ENCODE data around the gene FRY. TPM values are rescaled to one million over a fixed set of nuclear protein-coding genes. Genes with fewer than 3 reads are reported as not detected.

FRY gene
- total RNA-seq, 2 donors from 2014 or later, result 122 to 165 TPM

DNA sequence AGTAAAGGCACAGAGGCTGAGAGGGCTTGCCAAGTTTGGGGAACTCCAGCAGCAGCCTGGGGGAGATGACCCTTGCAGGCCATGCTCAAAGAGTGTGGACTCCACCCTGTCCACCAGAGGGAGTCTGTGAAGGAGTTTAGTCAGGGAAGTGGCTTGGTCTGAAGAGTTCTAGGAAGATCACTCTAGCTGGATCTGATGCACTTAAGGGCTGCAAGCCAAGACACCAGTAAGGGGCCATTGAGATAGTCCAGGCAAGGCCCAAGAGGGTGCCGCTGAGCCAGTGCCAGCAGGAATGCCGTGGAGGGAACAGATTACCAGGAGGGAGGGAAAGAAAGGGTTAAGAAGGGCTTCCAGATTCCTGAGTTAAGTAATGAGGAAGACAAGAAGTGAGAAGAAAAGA lies 214.9 kb downstream of the FRY start:
- H3K27ac ChIP-seq, result peak overlapping the region; percentile 13 to 30
- DNase-seq (ENCODE audit: low spot score), result no peak

DNA sequence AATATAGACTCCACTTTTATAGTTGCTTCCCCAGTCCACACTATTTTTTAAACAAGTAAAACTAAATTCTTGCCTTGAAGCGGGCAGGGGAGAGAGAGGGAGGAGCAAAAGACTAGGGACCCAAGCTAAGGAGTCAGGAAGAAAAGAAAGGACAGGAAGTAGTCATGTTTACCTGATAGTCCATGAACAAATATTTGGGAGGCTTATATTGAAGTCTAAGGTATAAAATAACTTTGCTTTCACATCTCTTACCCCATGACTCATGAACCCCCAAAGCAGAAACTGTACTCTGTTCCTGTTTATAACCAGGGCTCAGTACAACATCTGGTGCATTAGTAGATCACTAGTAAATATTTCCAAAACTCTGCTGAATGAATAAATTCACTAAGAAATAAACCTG lies 216.3 kb downstream of the FRY start:
- DNase-seq (ENCODE audit: low spot score) (no peak), ATAC-seq (ENCODE audit: insufficient number of reproducible peaks, low FRiP score, low read depth) (no peak)
- H3K9me3 ChIP-seq, result no peaks in the 10 kb centered on the region
- no peak overlapping the region for H3K4me3 ChIP-seq
- TF ChIP-seq, protein P1, sequence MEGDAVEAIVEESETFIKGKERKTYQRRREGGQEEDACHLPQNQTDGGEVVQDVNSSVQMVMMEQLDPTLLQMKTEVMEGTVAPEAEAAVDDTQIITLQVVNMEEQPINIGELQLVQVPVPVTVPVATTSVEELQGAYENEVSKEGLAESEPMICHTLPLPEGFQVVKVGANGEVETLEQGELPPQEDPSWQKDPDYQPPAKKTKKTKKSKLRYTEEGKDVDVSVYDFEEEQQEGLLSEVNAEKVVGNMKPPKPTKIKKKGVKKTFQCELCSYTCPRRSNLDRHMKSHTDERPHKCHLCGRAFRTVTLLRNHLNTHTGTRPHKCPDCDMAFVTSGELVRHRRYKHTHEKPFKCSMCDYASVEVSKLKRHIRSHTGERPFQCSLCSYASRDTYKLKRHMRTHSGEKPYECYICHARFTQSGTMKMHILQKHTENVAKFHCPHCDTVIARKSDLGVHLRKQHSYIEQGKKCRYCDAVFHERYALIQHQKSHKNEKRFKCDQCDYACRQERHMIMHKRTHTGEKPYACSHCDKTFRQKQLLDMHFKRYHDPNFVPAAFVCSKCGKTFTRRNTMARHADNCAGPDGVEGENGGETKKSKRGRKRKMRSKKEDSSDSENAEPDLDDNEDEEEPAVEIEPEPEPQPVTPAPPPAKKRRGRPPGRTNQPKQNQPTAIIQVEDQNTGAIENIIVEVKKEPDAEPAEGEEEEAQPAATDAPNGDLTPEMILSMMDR (IDR thresholded peaks at IDR 0.05), result no peak
- peak overlapping the region in 1 of 2 donors; percentile 13 for H3K27ac ChIP-seq
- no peaks in the 10 kb centered on the region for H3K27me3 ChIP-seq (replicated peaks; ENCODE audit: insufficient read depth)
- no peaks in the 10 kb centered on the region for H3K36me3 ChIP-seq
- peaks cover 14 to 22% of the 10 kb centered on the region in 2 donors for H3K4me1 ChIP-seq (ENCODE audit: control insufficient read depth in 1 of 2, low read depth in 2 of 2)

More for the DNA sequence above, 214.9 kb downstream of the FRY start:
- H3K36me3 ChIP-seq, result no peaks in the 10 kb centered on the region
- no peaks in the 10 kb centered on the region for H3K9me3 ChIP-seq
- peaks cover 14 to 22% of the 10 kb centered on the region in 2 donors for H3K4me1 ChIP-seq (ENCODE audit: control insufficient read depth in 1 of 2, low read depth in 2 of 2)
- no peak overlapping the region for H3K4me3 ChIP-seq
- H3K27me3 ChIP-seq (replicated peaks; ENCODE audit: insufficient read depth), result no peaks in the 10 kb centered on the region
- TF ChIP-seq, protein P1 (IDR thresholded peaks at IDR 0.05), result peak; percentile 70
- peak; percentile 76 for ATAC-seq (ENCODE audit: insufficient number of reproducible peaks, low FRiP score, low read depth)

DNA sequence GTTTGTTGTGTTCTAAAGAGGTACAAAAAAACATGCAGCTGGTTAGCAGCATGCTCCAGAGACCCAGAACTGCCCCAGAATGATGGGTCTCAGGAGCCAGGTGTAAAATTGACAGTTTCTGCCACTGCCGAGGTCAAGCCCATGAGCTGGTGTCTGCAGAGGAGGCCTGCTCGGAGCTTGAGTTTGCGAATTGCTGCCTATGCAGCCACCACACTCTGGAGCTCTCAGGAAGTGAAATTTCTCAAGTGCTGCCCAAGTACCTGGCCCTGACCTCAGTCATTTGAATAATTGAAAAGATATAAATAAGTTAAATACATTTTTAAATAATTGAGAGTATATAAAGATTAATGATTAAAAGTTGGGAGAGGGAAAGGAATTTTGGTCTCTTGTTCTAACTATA lies 217.2 kb downstream of the FRY start:
- no peak overlapping the region for H3K4me3 ChIP-seq
- no peaks in the 10 kb centered on the region for H3K36me3 ChIP-seq
- no peaks in the 10 kb centered on the region for H3K27me3 ChIP-seq (replicated peaks; ENCODE audit: insufficient read depth)
- DNase-seq (ENCODE audit: low spot score), result no peak
- no peak for ATAC-seq (ENCODE audit: insufficient number of reproducible peaks, low FRiP score, low read depth)
- TF ChIP-seq, protein P1 (IDR thresholded peaks at IDR 0.05), result no peak
- H3K4me1 ChIP-seq (ENCODE audit: control insufficient read depth in 1 of 2, low read depth in 2 of 2), result peaks cover 14 to 29% of the 10 kb centered on the region in 2 donors
- no peak overlapping the region for H3K27ac ChIP-seq
- H3K9me3 ChIP-seq, result no peaks in the 10 kb centered on the region

DNA sequence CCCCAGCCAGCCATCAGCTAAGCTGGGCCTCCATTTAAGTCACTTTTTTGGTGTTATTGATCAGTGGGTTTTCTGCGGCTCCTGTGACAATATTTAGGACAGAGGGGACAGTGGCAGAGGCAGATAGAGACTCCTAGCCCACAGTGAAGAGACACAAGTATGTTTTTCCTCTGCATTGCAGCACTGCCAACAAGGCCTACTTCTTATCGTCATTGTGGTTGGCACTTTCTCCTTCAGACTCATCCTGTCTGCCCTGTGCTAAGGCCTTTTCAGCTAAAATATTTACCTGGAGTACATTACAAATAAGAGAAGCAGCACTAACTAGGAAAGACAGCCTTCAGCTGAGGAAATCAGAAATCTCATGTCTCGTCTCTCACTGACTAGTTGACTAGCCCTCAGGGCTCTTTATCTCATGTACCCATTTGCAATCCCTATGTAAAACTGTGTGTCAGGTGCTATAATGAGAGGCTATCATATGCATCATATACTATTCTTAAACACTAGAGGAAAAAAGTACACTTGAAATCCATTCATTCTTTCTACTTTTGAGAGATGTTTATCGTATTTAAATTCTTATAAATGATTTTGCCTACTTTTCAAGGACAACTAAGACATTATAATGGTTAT lies 221.4 kb downstream of the FRY start:
- Histone ChIP-seq H3K27ac (peak overlapping the region; percentile 82), H3K4me3 (no peak overlapping the region), H3K36me3 (no peaks in the 10 kb centered on the region), H3K9me3 (no peaks in the 10 kb centered on the region), H3K4me1 (ENCODE audit: control insufficient read depth in 1 of 2, low read depth in 2 of 2) (peaks cover 2 to 21% of the 10 kb centered on the region in 2 donors), H3K27me3 (replicated peaks; ENCODE audit: insufficient read depth) (no peaks in the 10 kb centered on the region)
- TF ChIP-seq, protein P1 (IDR thresholded peaks at IDR 0.05), result no peak
- DNase-seq (ENCODE audit: low spot score) (no peak), ATAC-seq (ENCODE audit: insufficient number of reproducible peaks, low FRiP score, low read depth) (no peak)

DNA sequence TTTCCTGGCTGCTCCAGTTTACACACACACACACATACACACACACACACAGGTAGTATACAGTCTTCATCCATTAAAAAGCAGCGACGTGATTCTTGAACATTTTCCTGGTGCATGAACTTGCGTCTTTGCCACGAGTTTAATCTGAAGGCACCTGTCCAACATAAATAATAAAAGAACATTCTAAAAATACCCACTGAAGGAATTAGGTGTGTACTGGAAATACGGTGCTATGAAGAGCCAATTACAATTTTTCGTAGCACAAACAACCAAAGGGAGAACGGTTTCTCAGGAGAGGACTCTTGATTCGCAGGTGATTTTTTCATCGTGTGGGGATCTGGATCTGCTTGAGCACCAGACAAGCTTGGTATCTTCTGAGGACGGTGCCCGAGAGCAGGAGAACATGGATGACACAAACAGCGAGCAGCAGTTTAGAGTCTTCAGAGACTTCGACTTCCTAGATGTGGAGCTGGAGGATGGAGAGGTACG lies 222.4 kb downstream of the FRY start:
- Histone ChIP-seq H3K27me3 (replicated peaks; ENCODE audit: insufficient read depth) (no peaks in the 10 kb centered on the region), H3K4me3 (peak overlapping the region; percentile 75)
- DNase-seq (ENCODE audit: low spot score), result no peak

More for the DNA sequence above, 222.4 kb downstream of the FRY start:
- peaks cover 0 to 29% of the 10 kb centered on the region in 2 donors for H3K4me1 ChIP-seq (ENCODE audit: control insufficient read depth in 1 of 2, low read depth in 2 of 2)
- H3K27ac ChIP-seq, result peak overlapping the region; percentile 82
- H3K9me3 ChIP-seq, result no peaks in the 10 kb centered on the region
- TF ChIP-seq, protein P1 (IDR thresholded peaks at IDR 0.05), result no peak
- peak; percentile 52 for ATAC-seq (ENCODE audit: insufficient number of reproducible peaks, low FRiP score, low read depth)
- no peaks in the 10 kb centered on the region for H3K36me3 ChIP-seq
